Gastroesophageal sphincter (tissue), 4 donors: Measurements from ENCODE around the gene DHX8. TPM values are rescaled to one million over a fixed set of nuclear protein-coding genes. Genes with fewer than 3 reads are reported as not detected.

Experiments
- ATAC-seq: fragments of 150-250 bp; one replicate; pipeline ENCODE4 v1.9.1; 2016; ENCODE audit warnings: mild to moderate bottlenecking, moderate library complexity
- H3K27ac ChIP-seq, 4 donors: fragments of 200-600 bp; sonication (generic) in 3 of 4; 1 replicate in 3 of 4; 2 replicates in 1 of 4; pipeline ENCODE4 v1.5.1; 2016 to 2019
- H3K27me3 ChIP-seq: fragments of 200-600 bp; sonication (generic); one replicate; pipeline ENCODE4 v1.5.1; 2019
- H3K36me3 ChIP-seq, 2 donors: fragments of 200-600 bp; sonication (generic); one replicate each; pipeline ENCODE4 v1.5.1; 2019; ENCODE audit warnings: control low read depth in 1 of 2
- H3K4me1 ChIP-seq, 3 donors: fragments of 200-600 bp; sonication (generic); 1 replicate in 2 of 3; 2 replicates in 1 of 3; pipeline ENCODE4 v1.5.1; 2016 to 2019; ENCODE audit warnings: control low read depth in 2 of 3
- H3K4me3 ChIP-seq, 2 donors: fragments of 200-600 bp; sonication (generic); one replicate each; pipeline ENCODE4 v1.5.1; 2019; ENCODE audit warnings: mild to moderate bottlenecking in 1 of 2, moderate library complexity in 1 of 2
- H3K9me3 ChIP-seq, 3 donors: fragments of 200-600 bp; sonication (generic); one replicate each; pipeline ENCODE4 v1.5.1; 2017 to 2019; ENCODE audit warnings: control low read depth in 2 of 3
- EP300 ChIP-seq: sonication (generic); formaldehyde crosslinking; IDR thresholded peaks from one replicate; pipeline ENCODE4 v1.6.1; 2017; ENCODE audit warnings: antibody characterized with exemption, mild to moderate bottlenecking
- POLR2A ChIP-seq, 2 donors: fragments of 450-650 bp; IDR thresholded peaks; one replicate each; pipeline ENCODE4 v1.6.1; 2017; ENCODE audit warnings: antibody characterized with exemption in 2 of 2, mild to moderate bottlenecking in 2 of 2, moderate library complexity in 1 of 2
- POLR2AphosphoS5 ChIP-seq: sonication (generic); formaldehyde crosslinking; IDR thresholded peaks from one replicate; pipeline ENCODE4 v1.6.1; 2017; ENCODE audit warnings: antibody characterized with exemption
- WGBS, 2 donors: methylation state at CpG; one replicate each; pipeline ENCODE4 v1.1.5; 2018; ENCODE audit warnings: low coverage in 1 of 2; 5-methylcytosine and 5-hydroxymethylcytosine counted together
- total RNA-seq, 4 donors: library from RNA; depleted of rRNA; stranded (reverse); fragments of >200 nt; gene quantifications; one replicate each; pipeline ENCODE4 v1.1.0, GENCODE V29; 2016
- TF ChIP-seq, protein P1 (sequence below), 4 experiments: fragments of 200-600 bp in 2 of 4; fragments of 450-650 bp in 2 of 4; sonication (generic) in 1 of 4; IDR thresholded peaks; one replicate each; pipeline ENCODE4 v1.5.1; 2017 to 2019; ENCODE audit warnings: antibody characterized with exemption in 4 of 4, mild to moderate bottlenecking in 2 of 4, moderate library complexity in 2 of 4

The DHX8 gene
- total RNA-seq, 4 donors from 2014 or later = 29.6 to 40.9 (median 34.1) TPM

DNA sequence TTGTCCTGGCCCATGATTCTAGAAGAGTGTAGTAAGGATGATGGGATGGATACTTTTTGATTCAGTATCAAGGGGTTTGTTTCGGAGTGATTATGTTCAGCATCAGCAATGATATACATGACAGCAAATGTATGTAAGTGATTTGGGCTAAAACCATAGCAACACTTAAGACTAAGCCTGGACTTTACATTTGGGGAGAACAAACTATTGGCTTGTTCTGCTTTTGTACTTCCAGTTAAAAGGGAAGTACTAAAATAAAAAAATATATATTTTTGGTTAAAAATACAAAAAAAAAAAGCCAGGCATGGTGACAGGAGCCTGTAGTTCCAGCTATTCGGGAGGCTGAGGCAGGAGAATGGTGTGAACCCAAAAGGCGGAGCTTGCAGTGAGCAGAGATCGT lies 20.5 kb upstream of the DHX8 start:
- no peak overlapping the region for H3K4me3 ChIP-seq
- no peaks in the 10 kb centered on the region for H3K9me3 ChIP-seq
- no peaks in the 10 kb centered on the region for H3K27me3 ChIP-seq
- ATAC-seq = no peak
- H3K36me3 ChIP-seq = no peaks in the 10 kb centered on the region
- no peak overlapping the region for H3K27ac ChIP-seq
- TF ChIP-seq, protein P1, sequence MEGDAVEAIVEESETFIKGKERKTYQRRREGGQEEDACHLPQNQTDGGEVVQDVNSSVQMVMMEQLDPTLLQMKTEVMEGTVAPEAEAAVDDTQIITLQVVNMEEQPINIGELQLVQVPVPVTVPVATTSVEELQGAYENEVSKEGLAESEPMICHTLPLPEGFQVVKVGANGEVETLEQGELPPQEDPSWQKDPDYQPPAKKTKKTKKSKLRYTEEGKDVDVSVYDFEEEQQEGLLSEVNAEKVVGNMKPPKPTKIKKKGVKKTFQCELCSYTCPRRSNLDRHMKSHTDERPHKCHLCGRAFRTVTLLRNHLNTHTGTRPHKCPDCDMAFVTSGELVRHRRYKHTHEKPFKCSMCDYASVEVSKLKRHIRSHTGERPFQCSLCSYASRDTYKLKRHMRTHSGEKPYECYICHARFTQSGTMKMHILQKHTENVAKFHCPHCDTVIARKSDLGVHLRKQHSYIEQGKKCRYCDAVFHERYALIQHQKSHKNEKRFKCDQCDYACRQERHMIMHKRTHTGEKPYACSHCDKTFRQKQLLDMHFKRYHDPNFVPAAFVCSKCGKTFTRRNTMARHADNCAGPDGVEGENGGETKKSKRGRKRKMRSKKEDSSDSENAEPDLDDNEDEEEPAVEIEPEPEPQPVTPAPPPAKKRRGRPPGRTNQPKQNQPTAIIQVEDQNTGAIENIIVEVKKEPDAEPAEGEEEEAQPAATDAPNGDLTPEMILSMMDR (IDR thresholded peaks at IDR 0.05) = no peak
- TF ChIP-seq POLR2A (IDR thresholded peaks at IDR 0.05) (no peak), EP300 (no peak), POLR2AphosphoS5 (no peak)
- peaks cover 0 to 6% (median 5%) of the 10 kb centered on the region in 3 donors for H3K4me1 ChIP-seq
- 79 to 90% methylated on average over 3 to 4 of the region's 4 CpGs for WGBS, 2 donors

DNA sequence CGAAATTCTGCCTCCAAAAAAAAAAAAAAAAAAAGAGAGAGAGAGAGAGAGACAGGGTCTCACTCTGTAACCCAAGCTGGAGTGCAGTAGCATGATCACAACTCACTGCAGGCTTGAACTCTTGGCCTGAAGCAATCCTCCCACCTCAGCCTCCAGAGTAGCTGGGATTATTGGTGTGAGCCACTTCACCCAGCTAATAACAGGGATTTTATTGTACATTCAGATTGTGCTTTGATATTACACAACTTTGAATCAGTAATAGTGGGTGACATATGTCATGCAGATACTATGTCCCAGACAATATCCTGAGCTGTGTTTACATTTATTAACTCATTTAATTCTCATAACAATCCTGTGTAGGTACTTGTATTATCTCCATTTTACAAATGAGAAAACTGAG lies 19.7 kb upstream of the DHX8 start:
- ATAC-seq = no peak
- Histone ChIP-seq H3K27ac (no peak overlapping the region), H3K4me3 (no peak overlapping the region), H3K4me1 (peaks cover 0 to 11% (median 10%) of the 10 kb centered on the region in 3 donors), H3K9me3 (no peaks in the 10 kb centered on the region), H3K27me3 (no peaks in the 10 kb centered on the region), H3K36me3 (no peaks in the 10 kb centered on the region)
- WGBS, 2 donors = 83% methylated on average over 1 of the region's 1 CpG; no CpG with 5 or more reads in 1 of the 2 donors
- TF ChIP-seq POLR2A (IDR thresholded peaks at IDR 0.05) = no peak
- TF ChIP-seq EP300 = no peak
- TF ChIP-seq, protein P1 (IDR thresholded peaks at IDR 0.05) = no peak
- no peak for TF ChIP-seq POLR2AphosphoS5

GRCh38 chr17:43465049-43465448 lies 18.7 kb upstream of the DHX8 start:
- no peak for TF ChIP-seq POLR2AphosphoS5
- Histone ChIP-seq H3K27ac (no peak overlapping the region), H3K36me3 (no peaks in the 10 kb centered on the region), H3K4me3 (no peak overlapping the region), H3K4me1 (peaks cover 0 to 11% (median 10%) of the 10 kb centered on the region in 3 donors), H3K27me3 (no peaks in the 10 kb centered on the region), H3K9me3 (no peaks in the 10 kb centered on the region)
- ATAC-seq = no peak
- WGBS, 2 donors = 82 to 92% methylated on average over 5 to 7 of the region's 9 CpGs

GRCh38 chr17:43467981-43468581 lies 15.7 kb upstream of the DHX8 start:
- TF ChIP-seq POLR2AphosphoS5 (peak; percentile 10), EP300 (no peak)
- TF ChIP-seq, protein P1 (IDR thresholded peaks at IDR 0.05) = no peak
- ATAC-seq = peak; percentile 70
- H3K4me3 ChIP-seq = no peak overlapping the region
- peak overlapping the region in 2 of 4 donors; percentile 11 to 29 for H3K27ac ChIP-seq
- H3K36me3 ChIP-seq = no peaks in the 10 kb centered on the region
- no peaks in the 10 kb centered on the region for H3K27me3 ChIP-seq
- WGBS, 2 donors = 35 to 40% methylated on average over 3 to 5 of the region's 9 CpGs
- H3K9me3 ChIP-seq = no peaks in the 10 kb centered on the region
- H3K4me1 ChIP-seq = peaks cover 0 to 11% (median 10%) of the 10 kb centered on the region in 3 donors

DNA sequence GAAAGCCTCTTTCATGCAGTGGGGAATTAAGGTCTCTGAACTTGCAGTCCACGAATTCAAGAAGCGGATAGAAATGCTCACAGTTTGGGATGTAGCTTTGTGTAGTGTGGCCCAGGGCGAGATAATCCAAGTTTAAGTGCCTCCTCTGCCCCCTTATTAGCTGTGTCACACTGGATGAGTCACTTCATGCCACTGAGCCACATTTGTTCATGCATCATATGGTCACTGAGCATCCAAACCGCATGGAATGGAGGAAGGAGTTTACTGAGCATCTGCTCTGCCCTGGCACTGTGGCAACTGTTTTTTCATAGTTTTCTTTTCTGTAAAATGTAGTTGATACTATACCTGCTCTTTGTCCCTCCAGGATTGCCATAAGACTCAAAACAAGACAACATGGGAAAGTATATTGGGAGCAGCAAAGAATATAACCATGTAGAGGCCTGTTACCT lies 15.1 kb upstream of the DHX8 start:
- 31 to 67% methylated on average over 1 to 3 of the region's 4 CpGs for WGBS, 2 donors
- no peaks in the 10 kb centered on the region for H3K36me3 ChIP-seq
- no peaks in the 10 kb centered on the region for H3K9me3 ChIP-seq
- peak overlapping the region in 2 of 4 donors; percentile 11 to 35 for H3K27ac ChIP-seq
- TF ChIP-seq, protein P1 (IDR thresholded peaks at IDR 0.05) = no peak
- TF ChIP-seq POLR2AphosphoS5 (no peak), EP300 (no peak), POLR2A (IDR thresholded peaks at IDR 0.05) (no peak)
- H3K4me1 ChIP-seq = peaks cover 0 to 11% (median 10%) of the 10 kb centered on the region in 3 donors
- ATAC-seq = peak; percentile 21
- H3K27me3 ChIP-seq = no peaks in the 10 kb centered on the region
- no peak overlapping the region for H3K4me3 ChIP-seq
